Activated CD4-positive, alpha-beta T cell treated with anti-CD3 and anti-CD28 coated beads, Interleukin-2, amount 50 U/mL, for 16 hours (primary cell): ENCODE results near the gene TNFSF13.

Experiments used
- DNase-seq: peaks from one replicate; pipeline ENCODE4 v3.0.0-alpha.2; 2020

Gene TNFSF13

GRCh38 chr17:7558544-7559319, at the start of gene TNFSF13:
Gene TNFSF13, plus strand, starts transcription at chr17:7558750. Its CDS starts 290 bp downstream, at chr17:7559040.
- no peak for DNase-seq

DNA sequence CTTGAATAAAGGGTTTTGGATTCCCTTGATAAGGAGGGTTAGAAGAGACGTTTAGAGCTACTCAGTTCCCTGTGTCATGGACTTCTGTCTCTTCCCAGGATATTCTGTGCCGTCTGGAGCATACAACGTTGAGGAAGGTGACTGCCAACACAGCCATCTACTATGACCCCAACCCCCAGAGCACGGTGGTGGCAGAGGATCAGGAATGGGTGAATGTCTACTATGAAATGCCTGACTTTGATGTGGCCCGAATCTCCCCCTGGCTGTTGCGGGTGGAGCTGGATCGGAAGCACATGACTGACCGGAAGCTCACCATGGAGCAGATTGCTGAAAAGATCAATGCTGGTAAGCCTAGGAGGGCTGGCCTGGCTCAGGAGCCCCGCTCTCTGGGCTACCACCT, 49.7 kb upstream of the TNFSF13 start:
- DNase-seq = no peak

DNA sequence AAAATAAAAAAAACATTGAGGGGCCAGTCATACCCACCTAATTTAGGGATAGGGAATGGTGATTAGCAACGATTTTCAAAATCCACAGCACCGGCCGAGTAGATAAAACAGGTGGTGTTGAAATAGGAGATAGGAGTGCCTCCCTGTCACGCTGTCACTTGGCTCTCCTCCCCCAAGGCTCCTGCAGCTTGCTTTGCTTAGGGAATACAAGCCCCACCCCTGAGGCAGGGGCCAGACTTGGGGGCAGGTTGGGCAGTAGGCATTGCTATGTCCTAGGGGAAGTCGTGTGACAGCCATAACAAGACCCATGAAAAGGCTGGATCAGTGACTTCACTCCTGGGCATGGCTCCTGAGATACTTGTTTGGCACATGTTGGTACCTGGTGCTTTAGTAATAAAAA, 48.6 kb upstream of the TNFSF13 start:
- no peak for DNase-seq

DNA sequence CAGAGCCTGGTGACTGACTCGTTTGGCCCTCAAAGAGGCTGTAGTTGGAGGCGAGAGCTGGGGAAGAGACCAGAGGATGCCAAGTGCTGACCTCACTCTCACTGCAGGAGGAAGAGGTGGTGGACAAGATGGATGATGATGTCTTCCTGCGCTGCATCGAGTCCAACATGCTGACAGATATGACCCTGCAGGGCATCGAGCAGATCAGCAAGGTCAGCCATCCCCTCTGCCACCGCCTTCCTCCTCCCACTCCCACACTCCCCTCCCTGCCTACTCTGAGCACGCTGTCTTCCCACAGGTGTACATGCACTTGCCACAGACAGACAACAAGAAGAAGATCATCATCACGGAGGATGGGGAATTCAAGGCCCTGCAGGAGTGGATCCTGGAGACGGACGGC, 47.4 kb upstream of the TNFSF13 start:
- no peak for DNase-seq

- no peak for DNase-seq
Measured at GRCh38 chr17:7512105-7512504, 46.4 kb upstream of the TNFSF13 start.

DNA sequence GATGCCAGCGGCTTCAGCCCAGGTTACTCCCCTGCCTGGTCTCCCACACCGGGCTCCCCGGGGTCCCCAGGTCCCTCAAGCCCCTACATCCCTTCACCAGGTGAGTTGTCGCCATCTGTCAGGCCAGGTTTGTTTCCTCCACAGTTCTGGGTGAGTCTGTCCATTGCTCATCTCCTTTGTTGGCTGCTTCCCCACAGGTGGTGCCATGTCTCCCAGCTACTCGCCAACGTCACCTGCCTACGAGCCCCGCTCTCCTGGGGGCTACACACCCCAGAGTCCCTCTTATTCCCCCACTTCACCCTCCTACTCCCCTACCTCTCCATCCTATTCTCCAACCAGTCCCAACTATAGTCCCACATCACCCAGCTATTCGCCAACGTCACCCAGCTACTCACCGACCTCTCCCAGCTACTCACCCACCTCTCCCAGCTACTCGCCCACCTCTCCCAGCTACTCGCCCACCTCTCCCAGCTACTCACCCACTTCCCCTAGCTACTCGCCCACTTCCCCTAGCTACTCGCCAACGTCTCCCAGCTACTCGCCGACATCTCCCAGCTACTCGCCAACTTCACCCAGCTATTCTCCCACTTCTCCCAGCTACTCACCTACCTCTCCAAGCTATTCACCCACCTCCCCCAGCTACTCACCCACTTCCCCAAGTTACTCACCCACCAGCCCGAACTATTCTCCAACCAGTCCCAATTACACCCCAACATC, 45.6 kb upstream of the TNFSF13 start:
- DNase-seq = no peak

DNA sequence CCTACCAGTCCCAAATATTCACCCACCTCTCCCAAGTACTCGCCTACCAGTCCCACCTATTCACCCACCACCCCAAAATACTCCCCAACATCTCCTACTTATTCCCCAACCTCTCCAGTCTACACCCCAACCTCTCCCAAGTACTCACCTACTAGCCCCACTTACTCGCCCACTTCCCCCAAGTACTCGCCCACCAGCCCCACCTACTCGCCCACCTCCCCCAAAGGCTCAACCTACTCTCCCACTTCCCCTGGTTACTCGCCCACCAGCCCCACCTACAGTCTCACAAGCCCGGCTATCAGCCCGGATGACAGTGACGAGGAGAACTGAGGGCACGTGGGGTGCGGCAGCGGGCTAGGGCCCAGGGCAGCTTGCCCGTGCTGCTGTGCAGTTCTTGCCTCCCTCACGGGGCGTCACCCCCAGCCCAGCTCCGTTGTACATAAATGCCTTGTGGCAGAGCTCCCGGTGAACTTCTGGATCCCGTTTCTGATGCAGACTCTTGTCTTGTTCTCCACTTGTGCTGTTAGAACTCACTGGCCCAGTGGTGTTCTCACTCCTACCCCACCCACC, 44.6 kb upstream of the TNFSF13 start:
- DNase-seq = no peak

DNA sequence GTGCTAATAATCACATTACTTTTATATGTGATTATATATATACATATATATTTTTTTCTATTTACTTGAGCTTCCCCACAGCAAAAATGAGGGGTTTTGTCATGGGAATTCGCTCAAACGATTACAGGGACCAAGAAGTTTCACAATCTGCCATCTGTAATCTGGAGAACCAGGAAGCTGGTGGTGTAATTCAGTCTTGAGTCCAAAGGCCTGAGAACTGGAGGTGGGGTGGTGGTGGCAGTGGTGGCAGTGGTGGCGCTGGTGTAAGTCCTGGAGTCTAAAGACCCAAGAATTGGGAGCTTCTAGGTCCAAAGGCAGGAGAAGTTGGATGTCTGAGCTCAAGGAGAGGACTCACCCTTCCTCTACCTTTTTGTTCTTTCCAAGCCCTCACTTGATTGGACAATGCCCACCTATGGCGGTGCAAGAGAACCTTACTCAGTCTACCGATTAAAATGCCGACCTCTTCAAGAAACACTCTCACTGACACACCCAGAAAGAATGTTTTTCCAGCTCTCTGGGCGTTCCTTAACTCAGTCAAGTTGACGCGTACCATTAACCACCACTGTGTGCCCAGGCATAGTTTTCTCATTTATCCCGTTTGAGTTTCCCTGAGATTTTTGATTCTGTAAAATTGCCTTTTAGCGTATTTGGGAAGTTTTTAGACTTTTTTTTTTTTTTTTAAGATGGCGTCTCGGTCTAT, 42.5 kb upstream of the TNFSF13 start:
- DNase-seq = no peak

DNA sequence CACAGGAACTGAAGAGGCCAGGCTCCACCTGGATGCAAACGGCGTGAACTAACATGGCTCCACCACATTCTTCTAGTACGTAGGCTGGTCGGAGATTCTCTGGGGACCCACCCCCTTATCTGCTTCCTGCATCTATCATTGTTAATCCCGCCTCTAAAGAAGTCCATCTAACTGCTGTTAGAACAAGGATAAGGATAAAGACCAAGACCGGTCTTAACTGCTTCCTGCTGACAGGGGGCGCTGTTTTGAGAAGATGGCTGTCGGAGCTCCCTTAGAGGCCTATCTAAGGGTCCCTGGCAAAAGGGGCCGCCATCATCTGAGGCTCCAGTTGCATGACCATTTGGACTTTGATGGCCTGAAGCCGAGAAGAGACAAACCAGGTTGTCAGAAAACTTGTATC, 35.5 kb upstream of the TNFSF13 start:
- DNase-seq = peak; percentile 48

- DNase-seq = no peak
Measured at GRCh38 chr17:7528842-7529241, 29.7 kb upstream of the TNFSF13 start.

- DNase-seq = no peak
Measured at GRCh38 chr17:7530023-7530900, 28.3 kb upstream of the TNFSF13 start.

DNA sequence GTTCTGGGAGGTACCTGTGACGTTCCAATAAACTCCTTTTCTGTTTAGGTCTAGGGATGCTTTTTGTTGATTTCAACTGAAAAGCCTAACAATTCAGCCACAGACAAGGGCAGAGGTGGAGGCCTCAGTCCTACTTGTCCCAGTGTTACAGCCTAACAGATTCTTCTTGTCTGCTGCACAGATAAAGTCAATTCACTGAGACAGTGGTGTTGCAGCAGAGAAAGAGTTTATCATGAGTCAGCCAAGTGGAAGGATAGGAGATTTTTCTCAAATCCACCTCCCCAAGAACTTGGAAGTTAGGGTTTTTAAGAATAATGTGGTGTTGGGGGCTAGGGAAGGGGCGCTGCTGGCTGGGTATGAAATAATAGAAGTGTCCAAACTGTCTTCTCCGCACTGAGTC, 20.5 kb upstream of the TNFSF13 start:
- no peak for DNase-seq

GRCh38 chr17:7538891-7539545, 19.5 kb upstream of the TNFSF13 start:
- DNase-seq = no peak

DNA sequence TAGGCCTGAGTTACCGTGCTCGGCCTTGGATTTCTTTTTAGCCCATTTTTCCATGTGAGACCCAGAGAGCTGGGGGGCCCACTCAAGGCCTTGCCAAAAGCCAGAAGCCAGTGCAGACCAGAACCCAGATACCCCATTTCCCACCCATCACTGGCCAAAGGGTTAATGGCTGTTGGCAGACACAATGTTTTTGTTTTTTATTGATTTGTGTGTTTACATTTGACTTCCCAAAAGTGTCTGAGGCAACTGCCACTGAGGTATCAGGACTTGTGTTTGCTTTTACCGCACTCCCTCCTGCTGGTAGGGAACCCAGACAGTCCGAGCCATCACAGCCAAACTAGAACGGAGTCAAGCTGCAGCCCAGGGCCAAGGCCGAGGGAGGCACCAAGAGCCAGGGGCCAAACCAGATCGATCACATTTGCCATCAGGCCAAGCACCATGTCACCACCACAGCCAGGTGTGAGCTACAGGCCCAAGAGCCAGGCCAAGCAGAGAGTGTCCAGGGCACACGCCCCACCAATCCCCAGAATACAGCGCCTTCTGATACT, 17.4 kb upstream of the TNFSF13 start:
- no peak for DNase-seq

- no peak for DNase-seq
Measured at GRCh38 chr17:7544911-7545310, 13.6 kb upstream of the TNFSF13 start.

- DNase-seq = peak; percentile 65
Measured at GRCh38 chr17:7548585-7549400, 9.8 kb upstream of the TNFSF13 start, which contains the start of gene TNFSF12. Gene TNFSF12, plus strand, starts transcription at chr17:7549058. Its CDS starts 96 bp downstream, at chr17:7549154.

DNA sequence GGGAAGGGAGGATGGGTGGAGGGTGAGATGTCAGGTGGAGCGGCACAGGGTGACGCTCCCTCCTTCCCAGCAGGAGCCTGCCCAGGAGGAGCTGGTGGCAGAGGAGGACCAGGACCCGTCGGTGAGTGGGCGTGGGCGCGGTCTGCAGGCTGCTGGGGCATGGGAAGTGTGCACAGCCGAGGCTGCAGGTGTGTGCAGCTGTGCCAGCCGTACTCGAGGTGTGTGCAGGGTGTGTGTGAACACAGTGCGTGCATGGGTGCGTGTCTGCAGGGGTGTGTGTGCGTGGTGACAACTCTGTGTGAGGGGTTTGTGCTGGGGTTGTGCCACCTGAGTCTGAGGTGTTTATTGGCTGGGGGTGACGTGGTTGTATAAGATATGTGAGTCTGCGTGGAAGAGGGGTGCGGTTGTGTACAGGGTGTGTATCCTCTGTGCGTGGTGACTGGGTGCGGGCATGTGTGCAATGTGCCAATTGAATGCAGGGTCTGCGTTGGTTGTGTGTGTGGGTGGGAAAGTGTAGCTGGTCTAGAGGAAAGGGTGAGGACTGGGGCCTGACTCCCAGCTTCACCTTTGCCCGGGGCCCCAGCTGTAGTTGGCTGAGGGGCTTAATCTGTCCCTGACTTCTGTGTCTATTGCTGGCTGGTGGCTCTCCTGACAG, 9.0 kb upstream of the TNFSF13 start:
- peak; percentile 38 for DNase-seq

- DNase-seq = no peak
Measured at GRCh38 chr17:7550344-7550743, 8.2 kb upstream of the TNFSF13 start.

- no peak for DNase-seq
Measured at GRCh38 chr17:7551396-7551795, 7.2 kb upstream of the TNFSF13 start.

- DNase-seq = peak; percentile 88
Measured at GRCh38 chr17:7552621-7553051, 5.9 kb upstream of the TNFSF13 start.
